A673 (cell line): ENCODE measurements around the gene ATG7.

ENCODE experiments used
- EZH2 ChIP-seq: fragments of 200-600 bp; sonication (generic); IDR thresholded peaks from 2 replicates; pipeline ENCODE4 v1.6.1; 2017; ENCODE audit warnings: borderline replicate concordance, low read depth, mild to moderate bottlenecking, mixed read lengths, antibody characterized with exemption, low read length; ENCODE audit not compliant: poor library complexity, severe bottlenecking
- TF ChIP-seq, protein P1 (sequence below): fragments of 300-800, 200-600 bp; sonication (generic); conservative IDR thresholded peaks from 2 replicates; pipeline ENCODE4 v1.5.1; 2017; ENCODE audit warnings: low read depth, mild to moderate bottlenecking, antibody characterized with exemption, low read length, moderate library complexity, mixed read lengths

GRCh38 chr3:11400213-11400612 is 128.0 kb downstream of the ATG7 start:
- TF ChIP-seq EZH2, result no peak
- TF ChIP-seq, protein P1, sequence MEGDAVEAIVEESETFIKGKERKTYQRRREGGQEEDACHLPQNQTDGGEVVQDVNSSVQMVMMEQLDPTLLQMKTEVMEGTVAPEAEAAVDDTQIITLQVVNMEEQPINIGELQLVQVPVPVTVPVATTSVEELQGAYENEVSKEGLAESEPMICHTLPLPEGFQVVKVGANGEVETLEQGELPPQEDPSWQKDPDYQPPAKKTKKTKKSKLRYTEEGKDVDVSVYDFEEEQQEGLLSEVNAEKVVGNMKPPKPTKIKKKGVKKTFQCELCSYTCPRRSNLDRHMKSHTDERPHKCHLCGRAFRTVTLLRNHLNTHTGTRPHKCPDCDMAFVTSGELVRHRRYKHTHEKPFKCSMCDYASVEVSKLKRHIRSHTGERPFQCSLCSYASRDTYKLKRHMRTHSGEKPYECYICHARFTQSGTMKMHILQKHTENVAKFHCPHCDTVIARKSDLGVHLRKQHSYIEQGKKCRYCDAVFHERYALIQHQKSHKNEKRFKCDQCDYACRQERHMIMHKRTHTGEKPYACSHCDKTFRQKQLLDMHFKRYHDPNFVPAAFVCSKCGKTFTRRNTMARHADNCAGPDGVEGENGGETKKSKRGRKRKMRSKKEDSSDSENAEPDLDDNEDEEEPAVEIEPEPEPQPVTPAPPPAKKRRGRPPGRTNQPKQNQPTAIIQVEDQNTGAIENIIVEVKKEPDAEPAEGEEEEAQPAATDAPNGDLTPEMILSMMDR, result no peak
